Trophoblast cell (in vitro differentiated cells and primary cell): ENCODE data around the gene ATF3.

Source experiments
- DNase-seq, 2 donors: peaks; one replicate each; pipeline ENCODE4 v3.0.0-alpha.2; 2016
- H2AFZ ChIP-seq: 2 replicates; pipeline ENCODE4 v1.6.1; 2013; ENCODE audit warnings: low read length, moderate library complexity, mild to moderate bottlenecking; ENCODE audit not compliant: insufficient read depth, poor library complexity
- H2AK5ac ChIP-seq: 2 replicates; pipeline ENCODE4 v1.6.1; 2013; ENCODE audit warnings: mild to moderate bottlenecking, low read length
- H2BK120ac ChIP-seq: 2 replicates; pipeline ENCODE4 v1.6.1; 2013; ENCODE audit warnings: low read length, mild to moderate bottlenecking, moderate library complexity; ENCODE audit not compliant: insufficient read depth, poor library complexity
- H2BK12ac ChIP-seq: 2 replicates; pipeline ENCODE4 v1.6.1; 2013; ENCODE audit warnings: mild to moderate bottlenecking, low read length, moderate library complexity
- H2BK5ac ChIP-seq: 2 replicates; pipeline ENCODE4 v1.6.1; 2013; ENCODE audit warnings: low read length, low read depth, moderate library complexity, mild to moderate bottlenecking; ENCODE audit not compliant: poor library complexity
- H3K14ac ChIP-seq: 2 replicates; pipeline ENCODE4 v1.6.1; 2013; ENCODE audit warnings: mild to moderate bottlenecking, low read length
- H3K18ac ChIP-seq: 2 replicates; pipeline ENCODE4 v1.6.1; 2013; ENCODE audit warnings: mild to moderate bottlenecking, low read length
- H3K23ac ChIP-seq: 2 replicates; pipeline ENCODE4 v1.6.1; 2013; ENCODE audit warnings: low read length
- H3K27ac ChIP-seq: 2 replicates; pipeline ENCODE4 v1.5.1; 2013; ENCODE audit warnings: low read depth, mild to moderate bottlenecking, inconsistent platforms, low read length, moderate library complexity
- H3K27me3 ChIP-seq: 2 replicates; pipeline ENCODE4 v1.6.1; 2013; ENCODE audit warnings: inconsistent platforms, mild to moderate bottlenecking, low read length, moderate library complexity; ENCODE audit not compliant: insufficient read depth
- H3K36me3 ChIP-seq, 2 experiments: 1 replicate in 1 of 2; 2 replicates in 1 of 2; pipeline ENCODE4 v1.6.1; 2013; ENCODE audit warnings: low read length in 2 of 2, mild to moderate bottlenecking in 2 of 2, moderate library complexity in 1 of 2; ENCODE audit not compliant: insufficient read depth in 2 of 2, control insufficient read depth in 1 of 2
- H3K4ac ChIP-seq: 2 replicates; pipeline ENCODE4 v1.6.1; 2013; ENCODE audit warnings: low read depth, mild to moderate bottlenecking, low read length, moderate library complexity
- H3K4me1 ChIP-seq, 2 experiments: 1 replicate in 1 of 2; 2 replicates in 1 of 2; pipeline ENCODE4 v1.6.1; 2013; ENCODE audit warnings: low read length in 2 of 2, mild to moderate bottlenecking in 2 of 2, moderate library complexity in 1 of 2; ENCODE audit not compliant: insufficient read depth in 2 of 2, control insufficient read depth in 1 of 2
- H3K4me2 ChIP-seq: 2 replicates; pipeline ENCODE4 v1.6.1; 2013; ENCODE audit warnings: inconsistent platforms, mild to moderate bottlenecking, low read length, moderate library complexity
- H3K4me3 ChIP-seq: 2 replicates; pipeline ENCODE4 v1.5.1; 2013; ENCODE audit warnings: mild to moderate bottlenecking, low read depth, low read length, inconsistent platforms
- H3K79me1 ChIP-seq: one replicate; pipeline ENCODE4 v1.6.1; 2013; ENCODE audit warnings: low read length
- H3K79me2 ChIP-seq: 2 replicates; pipeline ENCODE4 v1.6.1; 2013; ENCODE audit warnings: low read length, mild to moderate bottlenecking; ENCODE audit not compliant: control insufficient read depth, insufficient read depth, poor library complexity
- H3K9ac ChIP-seq: 2 replicates; pipeline ENCODE4 v1.6.1; 2013; ENCODE audit warnings: mild to moderate bottlenecking, low read length
- H3K9me3 ChIP-seq: 2 replicates; pipeline ENCODE4 v1.6.1; 2013; ENCODE audit warnings: low read depth, mild to moderate bottlenecking, control low read depth, inconsistent platforms, low read length; ENCODE audit not compliant: insufficient read depth
- H4K12ac ChIP-seq: 2 replicates; pipeline ENCODE4 v1.6.1; 2013; ENCODE audit warnings: low read depth, mild to moderate bottlenecking, low read length, moderate library complexity
- H4K8ac ChIP-seq: 2 replicates; pipeline ENCODE4 v1.6.1; 2013; ENCODE audit warnings: low read depth, mild to moderate bottlenecking, low read length, moderate library complexity
- H4K91ac ChIP-seq: one replicate; pipeline ENCODE4 v1.6.1; 2013; ENCODE audit warnings: low read depth, mild to moderate bottlenecking, low read length, moderate library complexity
- WGBS: extraction: QIAGEN DNeasy Blood & Tissue Kit; methylation state at CpG from one replicate; pipeline ENCODE4 v1.1.7; 2013; ENCODE audit warnings: missing lambda C conversion rate; ENCODE audit not compliant: insufficient read length, insufficient coverage; ENCODE audit errors: extremely low coverage; 5-methylcytosine and 5-hydroxymethylcytosine counted together

ATF3 gene

GRCh38 chr1:212567638-212568037 is 40.9 kb upstream of the ATF3 start:
- Histone ChIP-seq H3K79me2 (no peaks in the 10 kb centered on the region), H2BK12ac (no peak overlapping the region), H3K9me3 (no peaks in the 10 kb centered on the region), H3K4ac (no peak overlapping the region), H3K9ac (no peak overlapping the region), H3K18ac (no peak overlapping the region), H2AFZ (no peak overlapping the region), H3K36me3 (no peaks in the 10 kb centered on the region), H2BK5ac (no peak overlapping the region), H3K4me1 (peaks cover 6 to 9% of the 10 kb centered on the region in 2 experiments), H2BK120ac (no peak overlapping the region), H2AK5ac (no peak overlapping the region), H3K4me2 (no peak overlapping the region), H3K27me3 (no peaks in the 10 kb centered on the region), H4K91ac (no peak overlapping the region), H4K12ac (no peak overlapping the region), H3K4me3 (no peak overlapping the region), H3K79me1 (peaks cover 7% of the 10 kb centered on the region), H3K23ac (no peak overlapping the region), H3K27ac (no peak overlapping the region), H4K8ac (no peak overlapping the region), H3K14ac (no peak overlapping the region)
- no CpG with 5 or more reads among the region's 3 CpGs for WGBS
- DNase-seq = no peak

DNA sequence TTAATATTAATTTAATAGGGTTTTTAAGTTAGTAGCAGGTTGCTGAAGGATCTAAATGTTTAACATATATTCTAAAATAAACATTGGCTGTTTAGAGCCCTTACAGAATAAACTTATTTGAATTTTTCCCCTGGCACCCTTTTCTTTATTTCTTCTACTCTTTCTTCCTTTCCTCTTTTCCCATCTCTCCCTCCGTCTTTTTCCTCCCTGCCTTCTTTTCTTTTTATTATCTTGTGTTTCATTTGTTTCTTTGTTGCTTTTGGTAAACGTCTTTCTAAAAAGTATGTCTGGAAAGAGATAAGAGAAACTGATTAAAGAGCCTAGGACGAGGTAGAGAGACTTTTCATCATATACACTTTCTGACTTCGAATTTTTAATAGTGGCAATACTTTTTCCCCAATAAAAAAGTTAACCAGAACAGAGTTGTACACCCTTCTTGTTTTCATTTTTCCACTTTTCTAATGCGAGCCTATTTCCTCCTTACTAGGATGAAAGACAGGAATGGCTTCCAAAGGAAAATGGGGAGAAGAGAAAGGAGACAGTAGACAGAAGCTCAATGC is 39.5 kb upstream of the ATF3 start:
- Histone ChIP-seq H2AFZ (no peak overlapping the region), H3K27ac (no peak overlapping the region), H3K9me3 (no peaks in the 10 kb centered on the region), H3K4me2 (no peak overlapping the region), H3K79me1 (peaks cover 7% of the 10 kb centered on the region), H3K4me3 (no peak overlapping the region), H3K23ac (no peak overlapping the region), H3K79me2 (no peaks in the 10 kb centered on the region), H4K91ac (no peak overlapping the region), H3K14ac (no peak overlapping the region), H2BK5ac (no peak overlapping the region), H3K4ac (no peak overlapping the region), H3K27me3 (no peaks in the 10 kb centered on the region), H3K18ac (no peak overlapping the region), H3K4me1 (peaks cover 6 to 9% of the 10 kb centered on the region in 2 experiments), H2BK12ac (no peak overlapping the region), H3K9ac (no peak overlapping the region), H4K8ac (no peak overlapping the region), H4K12ac (no peak overlapping the region), H3K36me3 (no peaks in the 10 kb centered on the region), H2BK120ac (no peak overlapping the region), H2AK5ac (no peak overlapping the region)
- DNase-seq = no peak
- WGBS = 100% methylated on average over 1 of the region's 5 CpGs

- H3K4ac ChIP-seq = no peak overlapping the region
- H2AFZ ChIP-seq = no peak overlapping the region
- no peak overlapping the region for H4K8ac ChIP-seq
- H2BK120ac ChIP-seq = no peak overlapping the region
- no peak overlapping the region for H4K12ac ChIP-seq
- H2BK5ac ChIP-seq = no peak overlapping the region
- H3K9ac ChIP-seq = no peak overlapping the region
- no peak for DNase-seq
- H2AK5ac ChIP-seq = no peak overlapping the region
- no peaks in the 10 kb centered on the region for H3K79me1 ChIP-seq
- H3K14ac ChIP-seq = no peak overlapping the region
- no peak overlapping the region for H3K4me3 ChIP-seq
- no peak overlapping the region for H3K4me2 ChIP-seq
- H3K27me3 ChIP-seq = no peaks in the 10 kb centered on the region
- H3K79me2 ChIP-seq = no peaks in the 10 kb centered on the region
- WGBS = no CpG with 5 or more reads among the region's 3 CpGs
- no peak overlapping the region for H4K91ac ChIP-seq
- no peak overlapping the region for H3K23ac ChIP-seq
- H2BK12ac ChIP-seq = no peak overlapping the region
- no peaks in the 10 kb centered on the region for H3K36me3 ChIP-seq
- H3K27ac ChIP-seq = no peak overlapping the region
- no peaks in the 10 kb centered on the region for H3K4me1 ChIP-seq
- no peaks in the 10 kb centered on the region for H3K9me3 ChIP-seq
- no peak overlapping the region for H3K18ac ChIP-seq
These were observed 33.8 kb upstream of the ATF3 start for GRCh38 chr1:212574732-212575131.

GRCh38 chr1:212575333-212575732 is 33.2 kb upstream of the ATF3 start:
- Histone ChIP-seq H3K9ac (no peak overlapping the region), H2AFZ (no peak overlapping the region)

More at GRCh38 chr1:212575333-212575732, 33.2 kb upstream of the ATF3 start:
- no peak overlapping the region for H3K18ac ChIP-seq
- no peaks in the 10 kb centered on the region for H3K4me1 ChIP-seq
- H3K27me3 ChIP-seq = no peaks in the 10 kb centered on the region
- H4K8ac ChIP-seq = no peak overlapping the region
- no peak overlapping the region for H3K27ac ChIP-seq
- H2BK12ac ChIP-seq = no peak overlapping the region
- H3K79me2 ChIP-seq = no peaks in the 10 kb centered on the region
- H3K4ac ChIP-seq = no peak overlapping the region
- H4K91ac ChIP-seq = no peak overlapping the region
- no peak overlapping the region for H4K12ac ChIP-seq
- no peaks in the 10 kb centered on the region for H3K36me3 ChIP-seq
- no peak overlapping the region for H3K4me3 ChIP-seq
- no peak overlapping the region for H2AK5ac ChIP-seq
- no peaks in the 10 kb centered on the region for H3K79me1 ChIP-seq
- no peak overlapping the region for H3K14ac ChIP-seq
- H3K4me2 ChIP-seq = no peak overlapping the region
- H3K9me3 ChIP-seq = no peaks in the 10 kb centered on the region
- DNase-seq = no peak
- no peak overlapping the region for H3K23ac ChIP-seq
- no peak overlapping the region for H2BK5ac ChIP-seq
- no peak overlapping the region for H2BK120ac ChIP-seq
- no CpG with 5 or more reads among the region's 2 CpGs for WGBS
